GM21576 (cell line): ENCODE measurements around the gene MBD3L5.
"Not testable (repeated sequence)": the region's sequence is repeated elsewhere in the genome, so short reads cannot be mapped to it uniquely, and the experiment has no call there.

Source experiments
- ATAC-seq: cut with Tn5 transposase; IDR thresholded peaks from one replicate; pipeline ENCODE4 v1.9.1; 2021; ENCODE audit warnings: mild to moderate bottlenecking, moderate library complexity; ENCODE audit not compliant: unreplicated experiment

Gene MBD3L5

DNA sequence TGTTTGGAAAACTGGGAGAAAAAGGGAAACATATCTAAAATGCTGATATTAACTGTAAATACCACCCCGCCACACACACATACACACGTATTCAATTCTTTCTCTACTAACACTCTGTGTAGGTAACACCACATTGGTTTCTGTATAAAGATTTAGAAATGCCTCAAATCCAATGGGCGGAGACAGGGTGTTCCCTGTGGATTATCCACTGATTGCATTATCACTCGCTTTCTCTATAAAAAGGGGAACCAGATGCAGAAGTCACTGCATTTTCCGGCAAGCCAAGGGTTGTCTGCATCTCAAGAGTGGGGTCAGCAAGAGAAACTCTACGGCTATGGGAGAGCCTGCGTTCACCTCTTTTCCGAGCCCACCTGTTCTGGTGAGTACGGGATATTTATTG is at the start of gene MBD3L5:
MBD3L5 (plus strand) TSS at position 301 of the 400 bp plus-strand sequence; CDS start at position 335, 34 bp downstream.
- ATAC-seq, result not testable (repeated sequence)

GRCh38 chr19:6983448-6983847 is 46.9 kb upstream of the MBD3L5 start:
- ATAC-seq, result no peak

DNA sequence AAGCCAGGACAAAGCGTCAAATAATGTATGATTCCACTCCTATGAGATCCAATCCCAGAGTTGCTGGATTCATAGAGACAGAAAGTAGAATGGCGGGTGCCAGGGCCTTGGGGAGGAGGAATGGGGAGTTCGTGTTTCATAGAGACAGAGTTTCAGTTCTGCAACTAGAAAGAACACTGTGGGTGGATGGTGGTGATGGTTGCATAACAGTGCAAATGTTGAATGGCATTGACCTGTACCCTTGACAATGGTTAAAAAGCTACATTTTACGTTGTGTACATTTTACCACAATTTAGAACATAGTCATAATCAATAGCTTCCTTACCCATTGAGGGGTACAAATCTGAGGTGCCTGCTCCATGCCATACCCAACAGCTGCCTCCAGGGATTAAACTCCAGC is 42.5 kb upstream of the MBD3L5 start:
- ATAC-seq, result no peak

DNA sequence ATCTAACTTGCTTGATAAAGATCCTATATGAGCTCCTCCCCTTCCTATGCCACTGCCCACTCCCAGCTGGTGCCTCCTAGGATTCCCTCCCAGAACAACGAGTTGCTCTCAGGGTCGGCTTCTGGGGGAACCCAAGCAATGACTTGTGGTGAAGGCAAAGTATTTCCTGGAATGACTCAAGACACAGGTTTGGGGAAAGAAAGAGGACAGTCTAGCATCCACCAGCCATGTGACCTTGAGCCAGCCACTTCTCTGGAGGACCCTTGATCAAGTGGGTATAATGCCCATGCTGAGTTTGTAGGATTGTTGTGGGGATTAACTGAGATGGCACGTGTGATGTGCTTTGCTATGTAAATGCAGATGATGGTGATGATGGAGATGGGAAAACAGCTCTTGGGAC is 42.1 kb upstream of the MBD3L5 start:
- ATAC-seq, result no peak

GRCh38 chr19:6995054-6995453 is 35.3 kb upstream of the MBD3L5 start:
- no peak for ATAC-seq

DNA sequence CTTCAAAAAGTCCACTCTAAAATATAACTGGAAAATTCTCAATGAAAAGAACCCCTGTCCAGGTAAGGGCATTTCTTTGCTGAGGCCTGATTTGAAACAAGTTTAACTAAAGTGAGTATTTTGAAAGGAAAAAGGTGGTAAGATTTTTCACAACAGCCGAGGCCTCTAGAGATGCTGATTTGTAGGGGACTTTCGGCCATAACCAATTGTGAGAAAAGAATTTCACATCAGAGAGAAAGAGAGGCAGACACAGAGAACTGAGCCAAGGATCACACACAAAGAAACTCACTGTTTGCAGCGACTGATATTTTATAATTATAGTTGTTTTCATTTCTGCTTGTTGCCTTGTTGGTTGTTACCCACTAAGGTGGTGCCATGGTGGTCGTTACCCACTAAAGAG is 33.6 kb upstream of the MBD3L5 start:
- no peak for ATAC-seq

- no peak for ATAC-seq
These were observed 32.5 kb upstream of the MBD3L5 start for GRCh38 chr19:6997679-6998445.

- no peak for ATAC-seq
These were observed 30.4 kb upstream of the MBD3L5 start for GRCh38 chr19:6999933-7000332.

DNA sequence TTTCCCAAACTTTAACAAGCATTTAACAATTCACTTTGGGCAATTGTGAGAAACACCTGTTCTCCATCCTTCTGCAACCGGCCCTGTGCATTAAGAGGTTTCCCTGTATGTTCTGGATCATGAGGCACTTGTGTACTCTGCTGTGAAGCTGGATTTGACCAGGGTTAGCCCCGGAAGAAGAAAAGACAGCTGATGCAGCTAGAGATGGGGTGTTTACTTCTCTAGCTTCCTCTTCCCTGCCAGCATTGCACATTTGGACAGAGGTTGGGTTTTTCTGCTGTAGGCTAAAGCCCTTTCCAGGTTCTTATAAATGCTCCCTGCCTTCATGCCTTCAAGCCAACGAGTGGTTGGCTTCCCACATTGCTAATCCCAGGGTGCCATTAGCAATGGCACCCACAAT is 30.0 kb upstream of the MBD3L5 start:
- no peak for ATAC-seq

DNA sequence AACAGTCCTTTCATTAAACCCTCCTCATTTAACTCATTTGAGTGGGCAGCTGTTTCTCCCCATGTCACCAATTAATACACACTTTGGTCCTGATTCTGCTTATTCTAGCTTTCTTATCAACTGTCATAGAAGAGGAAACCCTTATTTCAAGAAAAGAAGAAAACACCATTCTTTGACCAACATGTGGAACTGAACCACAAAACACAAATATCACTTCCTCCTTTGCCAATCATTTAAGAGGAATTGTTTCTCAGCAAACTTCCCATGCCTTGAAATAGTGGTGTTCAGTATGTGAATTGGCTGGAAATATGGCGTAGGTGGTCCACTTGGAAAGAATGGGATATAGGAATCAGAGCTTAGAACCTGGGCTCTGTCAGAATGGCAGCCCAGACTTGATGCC is 29.6 kb upstream of the MBD3L5 start:
- no peak for ATAC-seq

- ATAC-seq, result no peak
These were observed 26.0 kb upstream of the MBD3L5 start for GRCh38 chr19:7004313-7004931.

- no peak for ATAC-seq
These were observed 24.2 kb upstream of the MBD3L5 start for GRCh38 chr19:7006135-7006704.

DNA sequence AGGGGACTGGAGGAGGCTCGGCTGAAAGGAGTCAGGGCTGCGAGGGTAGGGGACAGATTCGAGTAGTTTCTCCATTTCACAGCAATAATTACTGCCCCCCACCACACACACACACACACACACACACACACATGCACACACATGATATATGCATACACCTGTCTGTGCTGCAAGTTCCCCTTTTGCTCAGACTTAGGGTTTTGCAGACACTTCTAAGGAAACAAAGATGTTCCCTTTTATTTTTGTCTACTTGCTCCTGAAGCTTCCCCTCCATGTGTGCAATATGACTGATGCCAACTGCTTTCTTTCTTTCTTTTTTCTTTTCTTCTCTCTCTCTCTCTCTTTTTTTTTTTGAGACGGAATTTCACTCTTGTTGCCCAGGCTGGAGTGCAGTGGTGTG is 22.5 kb upstream of the MBD3L5 start:
- ATAC-seq, result no peak

DNA sequence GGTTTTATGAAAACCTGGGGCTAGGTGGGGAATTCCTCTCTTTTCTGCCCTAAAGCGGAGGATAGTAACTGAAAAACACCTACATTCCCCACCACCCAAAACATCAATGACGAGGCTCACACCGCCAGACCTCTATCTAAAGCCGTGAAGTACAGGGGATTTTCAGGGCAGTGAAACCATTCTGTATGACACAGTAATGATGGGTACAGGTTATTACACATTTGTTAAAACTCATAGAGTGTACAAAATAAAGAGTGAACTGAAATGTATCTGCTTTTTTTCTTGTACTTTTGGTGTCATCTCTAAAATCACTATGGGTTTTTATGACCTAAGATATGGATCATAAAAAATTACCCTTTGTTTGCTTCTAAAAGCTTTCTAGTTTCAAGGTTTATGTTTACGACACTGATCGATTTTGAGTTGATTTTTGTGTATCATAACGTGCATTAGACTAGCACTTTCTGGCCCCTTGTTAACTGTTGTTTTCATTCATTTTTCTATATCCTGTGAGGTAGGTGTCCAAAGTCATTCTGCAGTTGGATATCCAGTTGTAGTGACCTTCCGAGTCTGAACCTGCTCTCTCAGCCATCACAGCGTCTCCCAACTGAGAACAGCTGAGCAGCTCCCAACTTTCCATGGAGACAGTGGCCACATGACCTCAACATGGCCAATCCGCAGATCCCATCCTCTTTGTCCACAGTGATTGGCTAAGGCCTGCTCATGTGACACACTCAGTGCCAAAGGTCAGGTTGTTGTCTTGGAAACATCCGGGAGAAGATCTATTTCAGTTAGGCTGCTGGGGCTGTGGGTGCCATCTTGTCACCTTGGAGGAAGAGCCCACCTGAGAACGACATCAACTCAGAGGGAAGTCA is 19.4 kb upstream of the MBD3L5 start:
- ATAC-seq, result no peak

DNA sequence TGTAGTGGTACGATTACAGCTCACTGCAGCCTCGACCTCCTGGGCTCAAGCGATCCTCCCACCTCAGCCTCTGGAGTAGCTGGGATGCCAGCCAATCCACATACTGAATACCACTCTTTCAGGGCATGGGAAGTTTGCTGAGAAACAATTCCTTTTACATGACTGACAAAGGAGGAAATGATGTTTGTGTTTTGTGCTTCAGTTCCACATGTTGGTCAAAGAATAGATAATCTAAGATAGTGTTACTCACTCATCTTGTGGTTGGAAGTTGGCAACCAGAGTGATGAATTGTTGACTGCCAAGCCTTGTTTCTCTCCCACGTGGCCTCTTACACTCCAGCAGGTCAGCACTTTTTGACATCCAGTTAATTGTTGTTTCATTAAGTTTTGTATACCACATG is 16.7 kb upstream of the MBD3L5 start:
- no peak for ATAC-seq

GRCh38 chr19:7018828-7019227 is 11.6 kb upstream of the MBD3L5 start:
- no peak for ATAC-seq

DNA sequence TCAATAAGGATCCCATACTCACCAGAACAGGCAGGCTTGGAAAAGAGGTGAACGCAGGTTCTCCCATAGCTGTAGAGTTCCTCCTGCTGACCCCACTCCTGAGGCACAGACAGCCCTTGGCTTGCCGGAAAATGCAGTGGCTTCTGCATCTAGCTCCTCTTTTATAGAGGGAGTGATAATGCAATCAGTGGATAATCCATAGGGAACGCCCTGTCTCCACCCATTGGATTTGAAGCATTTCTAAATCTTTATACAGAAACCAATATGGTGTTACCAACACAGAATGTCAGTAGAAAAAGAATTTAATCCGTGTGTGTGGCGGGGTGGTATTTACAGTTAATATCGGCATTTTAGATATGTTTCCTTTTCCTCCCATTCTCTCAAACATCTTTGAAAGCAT is 9.0 kb upstream of the MBD3L5 start, which contains the start of gene MBD3L2B:
MBD3L2B (minus strand) TSS at position 101 of the 400 bp plus-strand sequence; CDS start at position 67, 34 bp downstream.
- not testable (repeated sequence) for ATAC-seq

DNA sequence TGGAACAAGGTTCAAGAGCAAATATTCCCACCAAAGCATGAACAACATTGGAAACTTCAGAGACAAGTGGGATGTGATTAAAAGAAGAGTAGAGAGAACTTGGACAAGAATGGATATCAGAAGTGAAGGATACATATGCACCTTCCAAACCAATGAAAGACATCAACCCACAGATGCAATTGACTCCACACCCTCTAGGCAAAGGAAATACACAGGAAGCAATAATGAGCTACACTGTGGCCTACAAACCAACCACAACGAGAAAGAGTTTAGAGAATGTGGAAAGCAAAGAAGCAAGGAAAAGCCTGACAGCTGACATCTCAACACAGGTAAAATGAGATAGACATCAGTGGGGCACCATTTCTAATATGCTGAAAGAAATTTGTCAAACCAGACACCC is 1.6 kb upstream of the MBD3L5 start:
- ATAC-seq, result not testable (repeated sequence)

DNA sequence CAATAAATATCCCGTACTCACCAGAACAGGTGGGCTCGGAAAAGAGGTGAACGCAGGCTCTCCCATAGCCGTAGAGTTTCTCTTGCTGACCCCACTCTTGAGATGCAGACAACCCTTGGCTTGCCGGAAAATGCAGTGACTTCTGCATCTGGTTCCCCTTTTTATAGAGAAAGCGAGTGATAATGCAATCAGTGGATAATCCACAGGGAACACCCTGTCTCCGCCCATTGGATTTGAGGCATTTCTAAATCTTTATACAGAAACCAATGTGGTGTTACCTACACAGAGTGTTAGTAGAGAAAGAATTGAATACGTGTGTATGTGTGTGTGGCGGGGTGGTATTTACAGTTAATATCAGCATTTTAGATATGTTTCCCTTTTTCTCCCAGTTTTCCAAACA is 9.7 kb downstream of the MBD3L5 start, which contains the start of gene MBD3L4:
MBD3L4 (minus strand) TSS at position 101 of the 400 bp plus-strand sequence; CDS start at position 66, 35 bp downstream.
- not testable (repeated sequence) for ATAC-seq

- not testable (repeated sequence) for ATAC-seq
These were observed 11.2 kb downstream of the MBD3L5 start for GRCh38 chr19:7041563-7041962.

- not testable (repeated sequence) for ATAC-seq
These were observed 18.6 kb downstream of the MBD3L5 start, which contains the start of gene MBD3L2 for GRCh38 chr19:7049021-7049420. MBD3L2 (plus strand) TSS chr19:7049321; CDS start chr19:7049374, 53 bp downstream.
